Activated naive CD4-positive, alpha-beta T cell treated with anti-CD3 and anti-CD28 coated beads, Interleukin-2, amount 50 U/mL, for 24 hours (primary cell): ENCODE results near the gene SSBP3.

Source experiments
- H3K27ac Mint-ChIP-seq: one replicate; pipeline ENCODE4 v1.8.0; 2021; ENCODE audit warnings: mild to moderate bottlenecking, mixed read lengths
- H3K27me3 Mint-ChIP-seq: one replicate; pipeline ENCODE4 v1.8.0; 2021; ENCODE audit warnings: mixed read lengths
- H3K36me3 Mint-ChIP-seq: one replicate; pipeline ENCODE4 v1.8.0; 2021; ENCODE audit warnings: mixed read lengths
- H3K4me1 Mint-ChIP-seq: one replicate; pipeline ENCODE4 v1.8.0; 2021; ENCODE audit warnings: mixed read lengths
- H3K4me3 Mint-ChIP-seq: one replicate; pipeline ENCODE4 v1.8.0; 2021; ENCODE audit warnings: mild to moderate bottlenecking, mixed read lengths
- H3K9me3 Mint-ChIP-seq: one replicate; pipeline ENCODE4 v1.8.0; 2021; ENCODE audit warnings: mixed read lengths

SSBP3 gene

GRCh38 chr1:54328066-54328636, 78.0 kb downstream of the SSBP3 start:
- Mint-ChIP-seq H3K36me3 (no peaks in the 10 kb centered on the region), H3K27me3 (no peaks in the 10 kb centered on the region), H3K4me1 (peaks cover 87% of the 10 kb centered on the region), H3K4me3 (no peak overlapping the region), H3K9me3 (no peaks in the 10 kb centered on the region), H3K27ac (no peak overlapping the region)

DNA sequence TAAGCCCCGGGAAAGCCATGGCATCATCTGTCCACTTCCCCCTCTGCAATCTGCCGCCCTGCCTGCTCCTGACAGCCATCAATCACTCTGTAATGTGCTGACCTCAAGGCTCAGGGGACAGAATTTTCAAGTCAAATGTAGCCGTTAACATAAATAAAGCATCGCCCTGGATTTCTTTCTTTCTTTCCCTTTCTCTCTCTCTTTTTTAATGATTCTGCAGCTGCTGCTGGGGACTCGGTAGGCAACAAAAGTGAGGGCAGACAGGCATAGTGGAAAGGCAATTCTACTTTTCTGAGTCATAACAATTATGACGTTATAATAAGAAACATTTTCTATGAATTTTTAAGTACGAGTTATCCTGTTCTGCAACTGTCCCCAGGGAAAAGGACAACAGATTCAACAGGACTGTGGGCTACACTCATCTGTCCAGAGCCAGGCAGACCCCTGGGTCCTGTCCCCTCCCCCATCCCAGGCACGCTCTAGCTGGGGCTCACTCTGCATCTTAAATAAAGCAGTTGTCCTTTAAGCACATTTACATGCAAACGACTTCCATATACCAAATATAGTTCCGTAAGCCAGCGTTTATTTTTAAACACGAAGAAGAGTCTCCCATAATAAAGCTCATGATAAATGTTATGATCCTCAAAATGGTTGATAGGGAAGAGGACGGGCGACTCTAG, 78.7 kb downstream of the SSBP3 start:
- Mint-ChIP-seq H3K9me3 (no peaks in the 10 kb centered on the region), H3K27me3 (no peaks in the 10 kb centered on the region), H3K4me3 (no peak overlapping the region), H3K27ac (no peak overlapping the region), H3K36me3 (no peaks in the 10 kb centered on the region), H3K4me1 (peaks cover 90% of the 10 kb centered on the region)

DNA sequence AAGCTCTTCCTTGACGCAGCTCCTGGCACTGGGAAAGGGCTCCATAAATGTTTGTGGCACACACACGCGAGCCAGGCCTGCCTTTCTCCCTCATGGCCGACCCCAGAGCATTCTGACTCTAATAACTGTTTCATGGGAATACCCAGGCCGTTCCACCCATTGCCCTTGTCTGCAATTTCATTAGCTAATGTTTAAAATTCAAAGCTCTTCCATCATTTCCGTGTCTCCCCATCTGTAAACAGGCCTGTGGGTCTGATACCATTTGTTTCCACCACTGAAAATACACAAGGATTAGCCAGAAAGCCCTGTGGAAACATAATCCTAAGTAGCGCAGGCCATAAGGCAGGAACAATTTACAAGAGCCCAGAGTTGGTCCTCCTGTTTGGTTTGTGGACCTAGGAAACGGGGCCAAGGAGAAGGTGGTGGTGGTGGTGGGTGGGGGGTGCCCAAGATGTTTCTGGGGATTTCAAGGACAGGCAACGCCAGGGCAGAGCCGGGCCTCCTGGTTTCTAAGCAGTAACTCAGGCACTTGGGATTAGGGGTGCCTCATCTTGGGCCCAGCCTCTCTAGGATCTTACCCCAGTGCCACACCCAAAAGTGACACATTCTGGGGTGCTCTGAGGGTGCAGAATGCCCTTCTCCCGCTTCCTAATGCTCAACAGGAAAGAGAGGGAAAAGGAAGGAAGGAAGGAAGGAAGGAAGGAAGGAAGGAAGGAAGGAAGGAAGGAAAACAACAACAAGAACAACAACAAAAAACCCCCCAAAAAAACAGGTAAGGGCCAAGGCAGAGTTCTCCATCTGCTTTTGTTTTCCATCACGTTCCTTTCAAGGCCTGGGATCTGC, 79.4 kb downstream of the SSBP3 start:
- no peak overlapping the region for H3K4me3 Mint-ChIP-seq
- H3K9me3 Mint-ChIP-seq: no peaks in the 10 kb centered on the region
- no peaks in the 10 kb centered on the region for H3K27me3 Mint-ChIP-seq
- H3K27ac Mint-ChIP-seq: peak overlapping the region; percentile 64
- H3K36me3 Mint-ChIP-seq: no peaks in the 10 kb centered on the region
- peaks cover 90% of the 10 kb centered on the region for H3K4me1 Mint-ChIP-seq

DNA sequence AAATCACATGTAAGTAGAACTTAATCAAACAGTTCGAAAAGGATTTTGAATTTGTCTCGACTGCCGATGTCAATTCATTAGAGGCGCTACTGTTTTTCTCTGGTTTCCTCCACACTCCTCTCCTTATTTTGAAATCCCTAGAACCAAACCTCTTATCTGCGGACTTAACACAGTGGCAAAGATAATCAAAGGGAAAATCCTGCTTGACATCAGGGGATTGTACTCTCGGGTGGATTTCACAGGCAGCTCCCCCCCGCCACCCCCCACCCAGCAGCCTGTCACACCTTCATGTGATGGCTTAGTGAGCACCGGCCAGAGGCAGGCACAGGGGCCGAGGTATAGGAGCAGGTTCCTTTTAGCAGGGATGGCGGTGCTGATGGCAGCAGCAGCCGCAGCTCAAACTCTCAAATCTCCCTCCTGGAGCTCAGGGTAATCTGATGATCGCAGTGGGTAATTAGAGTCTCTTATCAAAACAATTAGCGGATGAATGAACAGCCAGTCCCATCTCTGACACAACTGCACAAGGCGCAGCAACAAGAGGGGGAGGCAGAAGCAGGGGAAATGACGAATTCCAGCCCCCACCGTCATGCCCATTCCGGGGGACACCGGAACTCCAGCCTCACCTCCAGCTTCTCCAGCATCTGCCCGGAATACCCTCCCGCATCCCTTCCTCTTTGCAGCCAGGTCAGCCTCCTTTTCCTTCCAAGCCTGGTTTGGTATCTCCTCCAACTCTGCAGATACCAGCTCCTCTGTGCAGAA, 80.3 kb downstream of the SSBP3 start:
- Mint-ChIP-seq H3K4me1 (peaks cover 84% of the 10 kb centered on the region), H3K9me3 (no peaks in the 10 kb centered on the region), H3K27ac (no peak overlapping the region), H3K27me3 (no peaks in the 10 kb centered on the region), H3K36me3 (no peaks in the 10 kb centered on the region), H3K4me3 (no peak overlapping the region)

- H3K27ac Mint-ChIP-seq: no peak overlapping the region
- H3K4me1 Mint-ChIP-seq: peaks cover 84% of the 10 kb centered on the region
Observed at GRCh38 chr1:54325284-54325683, 80.9 kb downstream of the SSBP3 start.

DNA sequence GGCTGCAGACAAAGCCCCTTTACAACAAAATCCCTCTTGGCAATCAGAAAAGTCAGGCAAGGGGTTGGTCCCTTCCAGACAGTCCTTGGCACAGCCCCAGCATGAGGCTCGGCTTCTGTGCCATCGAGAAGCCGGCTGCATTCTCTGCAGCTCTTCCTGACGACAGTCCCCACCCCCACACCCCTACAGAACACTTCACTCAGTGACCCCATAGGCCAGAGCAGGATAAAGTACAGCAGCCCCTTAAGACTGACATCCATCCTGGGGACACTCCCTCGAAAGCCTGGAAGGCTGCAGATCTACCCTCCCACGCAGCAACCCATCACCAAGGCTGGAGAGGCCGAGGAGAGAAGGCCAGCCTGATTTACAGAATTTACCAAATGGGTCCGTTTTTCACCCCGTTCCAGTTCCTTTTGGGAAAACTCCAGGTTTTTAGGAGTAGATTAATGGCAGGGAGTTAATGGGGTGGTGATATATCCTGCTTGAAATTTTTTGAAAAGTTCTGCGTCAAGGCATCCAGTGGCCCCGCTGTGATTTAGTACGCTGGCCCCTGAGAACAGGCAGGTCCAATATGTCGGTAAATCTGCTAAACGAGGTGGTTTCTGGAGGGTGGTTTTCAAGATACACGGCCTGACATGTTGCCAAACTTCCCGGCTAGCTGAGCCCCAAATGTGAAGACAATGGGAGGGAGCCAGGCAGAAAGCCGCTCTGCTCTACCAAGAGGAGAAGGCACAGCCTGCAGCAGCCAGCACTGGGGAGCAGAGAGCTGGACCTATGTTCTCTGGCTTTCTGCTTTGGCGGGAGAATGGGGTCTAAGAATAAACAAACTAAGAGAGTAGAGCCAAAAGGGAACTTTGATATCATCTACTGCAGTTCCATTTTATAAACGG, 81.7 kb downstream of the SSBP3 start:
- H3K27me3 Mint-ChIP-seq: no peaks in the 10 kb centered on the region
- H3K27ac Mint-ChIP-seq: no peak overlapping the region
- H3K36me3 Mint-ChIP-seq: peaks cover 2% of the 10 kb centered on the region
- H3K4me3 Mint-ChIP-seq: no peak overlapping the region
- peaks cover 84% of the 10 kb centered on the region for H3K4me1 Mint-ChIP-seq
- no peaks in the 10 kb centered on the region for H3K9me3 Mint-ChIP-seq

More at GRCh38 chr1:54325284-54325683, 80.9 kb downstream of the SSBP3 start:
- Mint-ChIP-seq H3K36me3 (no peaks in the 10 kb centered on the region), H3K4me3 (no peak overlapping the region), H3K27me3 (no peaks in the 10 kb centered on the region), H3K9me3 (no peaks in the 10 kb centered on the region)

DNA sequence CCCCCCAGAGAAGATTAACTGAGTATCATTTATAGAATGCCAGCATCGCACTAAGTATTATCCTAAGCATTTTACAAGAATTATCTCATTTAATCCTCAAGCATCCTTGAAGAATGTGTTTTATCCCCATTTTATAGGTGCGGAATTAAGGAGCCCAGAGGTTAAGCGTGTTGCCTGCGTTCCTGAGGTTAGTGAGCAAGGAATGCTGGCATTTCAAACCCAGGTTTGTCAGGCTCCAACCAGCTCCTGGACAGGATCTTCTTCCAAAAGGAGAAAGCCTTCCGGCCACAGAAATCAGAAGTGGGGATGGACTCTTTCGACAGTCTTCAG, 82.3 kb downstream of the SSBP3 start:
- peaks cover 79% of the 10 kb centered on the region for H3K4me1 Mint-ChIP-seq
- no peaks in the 10 kb centered on the region for H3K27me3 Mint-ChIP-seq

DNA sequence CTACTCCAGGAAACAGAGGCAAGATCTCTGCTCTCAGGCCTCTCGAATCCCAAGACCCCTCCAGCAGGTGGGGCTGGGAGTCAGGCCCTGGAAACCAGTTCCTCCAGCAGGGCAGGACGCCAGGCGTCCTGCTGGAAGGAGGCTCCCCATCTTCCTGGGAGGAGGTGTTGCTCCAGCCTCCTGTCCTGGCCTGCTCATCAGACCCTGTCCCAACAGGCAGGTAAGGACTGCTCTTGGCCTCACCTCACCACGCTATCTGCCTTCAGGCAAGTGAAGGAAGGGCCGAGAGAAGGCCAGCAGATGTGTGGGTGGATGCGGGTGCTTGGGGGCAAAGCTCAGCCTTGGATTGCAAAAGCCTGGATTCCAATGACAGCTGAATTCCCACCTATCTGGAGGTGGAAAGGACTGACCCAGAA, 82.9 kb downstream of the SSBP3 start:
- H3K9me3 Mint-ChIP-seq: no peaks in the 10 kb centered on the region
- no peaks in the 10 kb centered on the region for H3K27me3 Mint-ChIP-seq
- no peak overlapping the region for H3K27ac Mint-ChIP-seq
- H3K36me3 Mint-ChIP-seq: peaks cover 2% of the 10 kb centered on the region
- no peak overlapping the region for H3K4me3 Mint-ChIP-seq
- H3K4me1 Mint-ChIP-seq: peaks cover 83% of the 10 kb centered on the region

More for the DNA sequence above, 82.3 kb downstream of the SSBP3 start:
- H3K36me3 Mint-ChIP-seq: peaks cover 2% of the 10 kb centered on the region
- no peak overlapping the region for H3K27ac Mint-ChIP-seq
- no peak overlapping the region for H3K4me3 Mint-ChIP-seq
- H3K9me3 Mint-ChIP-seq: no peaks in the 10 kb centered on the region

DNA sequence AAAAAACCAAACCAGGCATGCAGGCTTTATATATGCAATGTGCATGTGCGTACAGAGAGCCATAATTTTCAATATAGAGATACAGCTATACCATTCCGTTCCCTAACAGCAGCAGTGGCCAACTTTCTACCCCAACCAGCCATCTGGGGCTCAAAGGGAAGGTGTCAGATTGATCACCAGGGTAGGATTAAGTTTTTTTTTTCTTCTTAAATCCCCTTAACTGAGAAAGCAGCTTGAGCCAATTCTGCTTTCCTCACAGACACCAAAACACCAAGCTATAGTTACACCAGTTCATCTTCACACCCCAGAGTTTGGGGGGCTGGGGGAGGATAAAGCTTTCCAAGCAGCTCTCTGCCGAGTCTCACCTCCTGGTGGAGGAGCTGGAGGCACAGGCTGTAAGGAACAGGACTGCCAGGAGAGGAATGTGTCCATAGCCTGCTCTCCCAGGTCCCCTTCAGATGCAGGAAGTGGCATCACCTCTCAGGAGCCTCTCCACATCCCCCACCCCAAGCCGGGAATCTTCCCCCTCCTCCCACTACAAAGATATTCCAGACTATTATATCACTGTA, 87.9 kb downstream of the SSBP3 start:
- no peak overlapping the region for H3K4me3 Mint-ChIP-seq
- no peaks in the 10 kb centered on the region for H3K27me3 Mint-ChIP-seq
- peak overlapping the region; percentile 46 for H3K27ac Mint-ChIP-seq
- H3K36me3 Mint-ChIP-seq: peaks cover 2% of the 10 kb centered on the region
- H3K9me3 Mint-ChIP-seq: no peaks in the 10 kb centered on the region
- H3K4me1 Mint-ChIP-seq: peaks cover 66% of the 10 kb centered on the region

GRCh38 chr1:54317084-54317483, 89.1 kb downstream of the SSBP3 start:
- H3K4me1 Mint-ChIP-seq: peaks cover 64% of the 10 kb centered on the region
- H3K27ac Mint-ChIP-seq: peak overlapping the region; percentile 55
- H3K27me3 Mint-ChIP-seq: no peaks in the 10 kb centered on the region
- no peaks in the 10 kb centered on the region for H3K9me3 Mint-ChIP-seq
- peaks cover 2% of the 10 kb centered on the region for H3K36me3 Mint-ChIP-seq
- no peak overlapping the region for H3K4me3 Mint-ChIP-seq

DNA sequence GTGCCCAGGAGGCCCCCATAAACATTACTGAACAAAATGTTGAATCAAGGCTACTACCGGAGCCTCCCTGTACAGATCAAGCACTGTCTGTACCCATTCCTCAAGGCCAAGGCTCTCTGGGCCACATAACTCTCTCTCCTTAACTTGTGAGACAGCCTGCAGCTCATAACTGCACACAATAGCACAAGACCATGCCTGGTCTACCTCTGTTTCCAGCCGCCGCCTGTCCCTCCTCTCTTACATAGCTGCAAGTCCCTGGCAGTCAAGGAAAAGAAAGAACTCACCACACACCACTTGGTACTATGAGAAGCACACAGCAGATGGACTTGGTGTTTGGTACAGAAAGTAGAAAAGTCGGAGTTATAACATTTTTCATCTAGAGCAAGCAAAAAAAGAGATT, 91.1 kb downstream of the SSBP3 start:
- H3K4me1 Mint-ChIP-seq: peaks cover 69% of the 10 kb centered on the region
- H3K27me3 Mint-ChIP-seq: no peaks in the 10 kb centered on the region
- H3K4me3 Mint-ChIP-seq: no peak overlapping the region
- peaks cover 2% of the 10 kb centered on the region for H3K36me3 Mint-ChIP-seq
- H3K9me3 Mint-ChIP-seq: no peaks in the 10 kb centered on the region
- peak overlapping the region; percentile 76 for H3K27ac Mint-ChIP-seq

DNA sequence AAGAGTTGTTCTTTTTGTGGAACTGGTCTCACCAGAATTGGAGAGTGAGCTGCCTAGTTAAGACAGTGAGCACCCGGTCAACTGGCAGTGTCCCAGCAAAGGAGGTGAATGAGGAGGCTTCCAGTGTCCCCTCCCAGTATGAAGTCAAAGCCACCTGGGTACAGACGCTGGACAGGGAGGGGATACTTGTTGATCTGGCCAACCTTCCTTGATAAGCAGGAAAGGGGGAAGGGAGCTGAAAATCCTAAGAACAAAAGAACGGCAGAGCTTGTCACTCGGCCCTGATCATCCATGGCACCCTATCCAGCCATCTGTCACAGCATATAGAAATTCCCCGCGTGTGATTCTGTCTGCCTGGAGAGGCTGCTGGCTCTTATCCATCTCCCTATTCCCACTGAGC, 91.5 kb downstream of the SSBP3 start:
- H3K4me1 Mint-ChIP-seq: peaks cover 69% of the 10 kb centered on the region
- no peak overlapping the region for H3K4me3 Mint-ChIP-seq
- H3K9me3 Mint-ChIP-seq: no peaks in the 10 kb centered on the region
- no peaks in the 10 kb centered on the region for H3K36me3 Mint-ChIP-seq
- H3K27me3 Mint-ChIP-seq: no peaks in the 10 kb centered on the region
- peak overlapping the region; percentile 76 for H3K27ac Mint-ChIP-seq

DNA sequence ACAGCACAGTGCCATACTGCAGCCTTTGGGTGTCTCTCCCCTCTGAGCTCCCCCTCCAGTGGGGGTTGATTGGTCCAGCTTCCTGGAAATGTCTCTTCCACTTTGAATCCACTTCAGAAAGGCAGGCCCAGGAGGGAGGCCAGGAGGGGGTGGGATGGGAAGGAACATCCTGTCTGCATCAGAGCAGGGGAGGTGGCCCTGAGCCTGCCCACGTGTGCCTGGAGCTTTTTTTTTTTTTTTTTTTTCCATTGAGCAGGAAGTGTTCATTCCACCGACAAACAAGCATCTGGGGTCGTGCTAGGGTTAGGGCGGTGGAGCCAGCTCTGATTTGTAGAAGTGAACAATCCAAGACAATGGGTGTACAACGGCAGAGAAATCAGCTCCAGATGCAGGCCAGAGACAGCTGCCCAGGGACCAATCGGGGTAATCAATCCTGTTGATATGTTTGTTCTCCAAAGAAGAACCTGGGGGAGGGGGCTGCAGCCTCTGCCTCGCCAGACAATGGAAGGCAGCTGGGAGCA, 93.3 kb downstream of the SSBP3 start:
- Mint-ChIP-seq H3K36me3 (no peaks in the 10 kb centered on the region), H3K4me1 (peaks cover 72% of the 10 kb centered on the region), H3K27me3 (no peaks in the 10 kb centered on the region), H3K4me3 (no peak overlapping the region), H3K27ac (peak overlapping the region; percentile 65), H3K9me3 (no peaks in the 10 kb centered on the region)

GRCh38 chr1:54311506-54311905, 94.7 kb downstream of the SSBP3 start:
- H3K4me3 Mint-ChIP-seq: no peak overlapping the region
- H3K4me1 Mint-ChIP-seq: peaks cover 77% of the 10 kb centered on the region
- H3K27ac Mint-ChIP-seq: peak overlapping the region; percentile 59

More at GRCh38 chr1:54311506-54311905, 94.7 kb downstream of the SSBP3 start:
- Mint-ChIP-seq H3K36me3 (peaks cover 2% of the 10 kb centered on the region), H3K9me3 (no peaks in the 10 kb centered on the region), H3K27me3 (no peaks in the 10 kb centered on the region)
